HG02588 (cell line): ENCODE results near the gene LAMB1.
A peak's percentile ranks its signal among the peaks of the same experiment; 100 is the strongest.

Source experiments
- ATAC-seq: cut with Tn5 transposase; IDR thresholded peaks from one replicate; pipeline ENCODE4 v1.9.1; 2021; ENCODE audit warnings: mild to moderate bottlenecking, moderate library complexity; ENCODE audit not compliant: unreplicated experiment

Gene LAMB1

DNA sequence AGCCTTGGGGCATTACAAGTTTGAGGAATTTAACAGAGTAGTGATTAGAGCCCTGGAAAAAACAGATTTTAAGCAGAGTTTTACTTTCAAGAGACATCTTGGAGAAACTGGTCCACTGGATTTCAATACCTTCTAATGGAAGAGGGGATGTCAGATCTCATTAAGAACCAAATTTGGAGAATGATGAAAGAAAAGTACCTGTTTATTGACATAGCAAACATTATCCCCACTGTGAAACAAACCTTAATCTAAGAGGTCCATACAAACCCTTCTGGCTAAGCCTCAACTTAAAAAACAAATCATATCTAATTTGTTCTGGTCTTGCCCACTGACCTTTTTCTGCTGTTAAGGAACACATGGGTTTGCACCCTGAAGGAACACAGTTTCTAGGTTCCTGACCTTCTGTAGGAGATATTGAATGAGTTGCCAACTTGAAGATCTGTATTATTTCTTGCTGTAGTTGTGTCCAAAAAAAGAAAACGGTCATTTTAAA, 53.5 kb downstream of the LAMB1 start:
- no peak for ATAC-seq

DNA sequence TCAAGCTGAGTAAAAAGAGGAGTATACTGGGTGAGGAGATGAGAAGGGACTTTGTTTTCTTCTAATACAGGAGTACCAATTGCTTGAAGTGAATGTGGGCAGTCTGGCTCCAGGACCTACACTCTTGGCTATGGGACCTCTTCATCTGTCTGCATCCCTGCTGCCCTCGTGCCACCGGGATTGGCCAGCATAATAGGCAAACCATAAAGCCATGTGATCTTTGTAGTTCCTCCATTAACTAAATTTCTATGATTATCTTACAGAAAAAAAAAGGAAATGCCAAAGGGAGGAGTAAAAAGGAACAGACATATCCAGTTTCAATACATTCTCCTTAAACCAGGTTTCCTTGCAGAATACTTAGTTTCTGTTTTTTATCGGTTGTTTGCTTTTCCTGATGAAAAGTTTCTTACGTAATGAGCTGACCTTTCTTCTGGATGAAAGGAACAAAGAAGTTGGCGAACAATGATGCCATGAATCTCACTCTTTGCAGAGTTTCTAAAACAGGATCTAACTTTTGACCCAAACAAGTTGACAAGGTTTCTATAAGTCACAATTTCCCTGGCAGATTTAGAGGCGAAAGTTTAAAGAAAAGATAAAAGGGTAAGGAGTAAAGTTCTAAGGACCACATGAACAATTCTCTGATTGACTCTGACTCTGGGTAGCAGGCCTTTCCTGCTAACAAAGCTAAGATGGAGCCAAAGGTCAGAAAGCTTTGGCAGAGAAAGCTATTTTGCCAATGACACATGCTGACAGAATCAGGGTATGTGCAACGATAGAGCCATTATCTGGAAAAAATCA, 54.1 kb downstream of the LAMB1 start:
- no peak for ATAC-seq

GRCh38 chr7:107946881-107947280, 56.1 kb downstream of the LAMB1 start:
- no peak for ATAC-seq

DNA sequence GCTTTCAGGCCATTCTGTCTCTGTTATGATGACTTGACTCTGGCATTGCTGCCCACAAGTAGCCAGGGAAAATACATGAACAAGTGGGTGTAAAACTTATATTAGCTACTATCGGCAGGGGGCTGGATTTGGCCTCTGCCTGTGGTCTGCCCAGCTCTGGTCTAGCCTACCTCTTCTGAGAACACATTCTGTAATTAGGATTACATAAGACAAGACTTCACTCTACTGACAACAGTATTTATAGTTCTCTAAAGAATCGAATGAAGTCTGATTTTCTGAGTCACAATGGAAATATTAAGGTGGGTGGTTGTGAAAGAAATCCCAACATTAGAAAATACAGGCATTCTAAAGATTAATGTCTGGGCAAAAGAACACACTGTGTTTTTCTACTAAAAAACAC, 56.5 kb downstream of the LAMB1 start:
- ATAC-seq, result no peak

- no peak for ATAC-seq
Measured at GRCh38 chr7:107945332-107945731, 57.6 kb downstream of the LAMB1 start.

- no peak for ATAC-seq
Measured at GRCh38 chr7:107944411-107945169, 58.4 kb downstream of the LAMB1 start.

DNA sequence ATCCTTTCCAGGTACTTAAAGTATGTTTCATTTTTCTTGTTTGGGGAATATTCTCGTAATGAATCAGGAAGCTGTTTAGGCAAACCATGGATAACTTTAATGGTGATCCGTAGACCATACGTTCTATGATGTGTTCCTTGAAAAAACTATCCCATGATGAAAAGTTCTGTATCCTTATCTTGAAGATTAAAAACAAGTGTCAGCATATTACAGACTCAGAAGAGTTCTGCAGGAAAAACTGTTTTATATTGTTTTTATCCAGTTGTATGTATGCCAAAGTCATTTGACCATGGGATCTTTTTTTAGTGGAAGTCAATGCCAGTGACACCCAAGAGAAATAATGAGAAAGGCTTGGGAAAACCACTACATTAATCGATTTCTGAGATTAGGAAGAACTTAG, 59.9 kb downstream of the LAMB1 start:
- no peak for ATAC-seq

- ATAC-seq, result no peak
Measured at GRCh38 chr7:107940951-107941350, 62.0 kb downstream of the LAMB1 start.

- ATAC-seq, result no peak
Measured at GRCh38 chr7:107939573-107940489, 63.1 kb downstream of the LAMB1 start.

- no peak for ATAC-seq
Measured at GRCh38 chr7:107938456-107939250, 64.3 kb downstream of the LAMB1 start.

DNA sequence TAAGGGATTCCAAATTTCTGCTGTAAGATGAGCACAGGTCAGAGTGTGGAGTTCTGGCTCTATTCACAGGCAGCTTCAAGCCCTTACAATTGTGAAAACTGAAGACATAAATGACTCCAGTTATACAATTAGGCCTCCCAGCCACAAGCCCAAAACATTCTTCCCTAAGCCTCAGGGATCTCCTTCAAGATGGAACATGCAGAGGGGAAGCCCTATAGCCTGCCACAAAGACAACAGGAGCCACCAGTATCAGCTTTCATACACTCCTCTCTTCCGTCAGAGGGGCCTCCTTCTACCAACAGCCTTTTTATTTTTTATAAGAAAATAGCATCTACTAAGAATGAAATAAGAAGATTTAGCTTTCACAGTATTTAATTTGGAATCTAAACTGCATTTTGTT, 65.4 kb downstream of the LAMB1 start:
- ATAC-seq, result no peak

DNA sequence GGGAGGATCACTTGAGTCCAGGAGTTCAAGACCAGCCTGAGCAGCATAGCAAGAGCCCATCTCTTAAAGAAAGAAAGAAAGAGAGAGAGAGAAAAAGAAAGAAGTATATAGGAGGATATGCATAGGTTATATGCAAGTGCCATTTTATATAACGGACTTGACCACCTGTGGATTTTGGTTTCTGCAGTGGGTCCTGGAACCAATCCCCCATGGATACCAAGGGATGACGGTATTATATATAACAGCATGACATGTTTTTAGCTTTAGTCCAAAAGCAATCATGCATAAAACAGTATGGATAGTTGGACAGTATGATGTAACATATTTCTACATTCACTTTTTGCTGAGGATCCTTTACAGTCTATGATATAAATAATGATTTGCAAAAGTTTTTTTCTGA, 66.6 kb downstream of the LAMB1 start:
- ATAC-seq, result no peak

GRCh38 chr7:107934991-107935770, 67.8 kb downstream of the LAMB1 start:
- ATAC-seq, result no peak

DNA sequence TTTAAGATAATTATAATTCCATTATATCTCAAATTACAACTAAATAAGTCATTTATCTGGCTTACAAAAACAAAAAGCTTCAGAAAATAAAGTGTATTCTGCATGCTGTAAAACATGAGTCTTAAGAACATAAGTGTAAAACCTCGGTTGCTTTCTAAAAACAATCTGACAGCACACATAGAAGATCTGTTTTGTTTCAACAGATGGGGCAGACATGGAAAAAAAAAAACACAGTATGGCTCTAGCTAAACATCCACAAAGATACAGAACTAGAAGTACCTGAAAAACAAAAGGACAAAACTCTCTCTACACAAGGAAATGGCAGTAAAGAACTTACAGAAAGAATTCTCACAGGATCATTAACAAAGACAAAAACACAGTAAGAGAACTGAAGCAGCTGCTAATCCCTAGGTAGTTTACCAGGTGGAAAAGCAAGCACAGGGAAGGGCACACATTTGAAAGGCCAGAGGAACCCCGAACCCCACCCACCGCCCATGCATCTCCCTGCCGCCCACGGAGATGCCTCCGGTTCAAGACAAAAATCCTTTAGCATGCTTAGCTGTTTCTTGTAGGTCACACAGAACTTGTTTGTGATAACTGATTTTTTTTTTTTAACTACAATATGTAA, 69.5 kb downstream of the LAMB1 start:
- no peak for ATAC-seq

DNA sequence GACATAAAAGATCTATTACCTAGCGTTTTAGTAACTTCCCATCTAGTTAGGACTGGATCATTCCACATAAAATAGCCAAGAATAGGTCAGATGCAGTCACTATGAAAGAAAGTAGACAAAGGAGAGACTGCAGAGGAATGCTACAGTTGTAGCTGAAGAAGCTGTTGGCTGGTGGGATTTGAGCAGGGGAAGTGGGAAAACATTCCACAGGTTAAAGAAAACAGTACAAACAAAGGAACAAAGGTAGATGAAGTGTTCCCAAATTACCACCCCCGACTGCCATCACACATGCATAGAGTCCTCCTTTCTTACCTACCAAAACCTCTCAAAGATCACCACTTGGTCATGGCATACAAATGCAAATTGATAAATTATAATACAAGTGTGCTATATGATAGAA, 70.2 kb downstream of the LAMB1 start:
- no peak for ATAC-seq

DNA sequence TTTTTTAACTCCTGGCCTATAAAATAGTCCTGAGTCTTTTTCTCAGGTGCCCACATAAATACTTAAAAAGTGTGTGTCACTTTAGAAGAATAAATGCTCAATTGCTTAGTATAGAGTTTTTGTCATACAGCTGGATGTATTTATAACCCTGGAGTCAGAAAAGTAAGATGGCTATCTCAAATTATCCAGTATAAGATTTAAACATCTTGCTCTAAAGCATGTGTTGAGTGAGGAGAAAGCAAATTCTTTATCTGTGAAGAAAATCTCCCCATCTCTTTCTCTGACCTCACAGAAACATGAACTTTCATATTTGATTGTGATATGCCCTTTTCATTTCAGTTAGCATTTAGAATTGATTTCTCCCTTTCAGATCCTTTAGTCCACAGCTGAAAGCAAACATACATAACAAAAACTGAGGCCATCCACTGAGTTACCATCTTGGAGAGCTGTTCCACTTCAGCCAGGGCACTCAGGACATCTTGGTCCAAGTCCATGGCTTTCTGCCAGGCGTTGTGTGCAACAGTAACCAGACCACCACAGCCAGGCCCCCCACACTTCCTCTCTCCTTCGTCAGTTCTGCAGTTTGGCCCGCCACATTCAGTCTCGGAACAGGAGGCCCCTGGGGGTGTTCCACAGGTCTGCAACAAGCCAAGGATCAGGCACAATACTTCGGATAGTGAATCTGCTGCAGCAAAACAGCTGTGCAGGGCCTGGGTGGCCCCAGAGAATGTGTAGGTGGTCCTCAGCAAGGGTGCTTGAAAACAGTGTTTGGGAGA, 71.0 kb downstream of the LAMB1 start:
- ATAC-seq, result no peak

- no peak for ATAC-seq
Measured at GRCh38 chr7:107926481-107926880, 76.5 kb downstream of the LAMB1 start.

DNA sequence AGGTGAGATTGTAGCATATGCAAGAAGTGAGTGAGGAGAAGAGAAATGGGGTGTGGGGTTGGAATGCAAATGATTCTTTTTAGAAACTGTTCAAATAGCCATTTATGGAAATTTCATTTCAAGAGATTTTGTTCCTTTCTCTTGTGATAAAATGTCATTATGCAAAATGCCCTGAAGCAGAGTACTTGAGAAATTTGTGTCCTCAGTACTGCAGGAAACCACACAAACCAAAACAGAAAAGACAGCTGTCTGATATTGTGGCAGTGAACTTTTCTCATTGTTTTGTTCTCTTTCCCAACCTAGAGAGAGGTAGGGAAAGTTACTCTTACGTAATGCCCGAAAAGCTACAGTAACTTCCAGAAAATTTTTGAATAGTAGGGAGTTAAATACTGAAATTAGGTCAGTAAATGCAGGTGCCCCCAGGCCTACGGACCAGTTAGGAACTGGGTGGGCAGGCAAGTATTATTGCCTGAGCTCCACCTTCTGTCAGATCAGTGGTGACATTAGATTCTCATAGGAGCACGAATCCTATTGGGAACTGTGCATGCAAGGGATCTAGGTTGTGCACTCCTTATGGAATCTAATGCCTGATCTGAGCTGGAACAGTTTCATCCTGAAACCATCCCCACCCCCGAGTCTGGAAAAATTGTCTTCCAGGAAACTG, 78.0 kb downstream of the LAMB1 start:
- peak; percentile 90 for ATAC-seq
